H9 (cell line): Measurements from ENCODE around the gene CAPN14. TPM values are rescaled to one million over a fixed set of nuclear protein-coding genes. Genes with fewer than 3 reads are reported as not detected.

Experiments
- DNase-seq: peaks from one replicate; pipeline ENCODE4 v3.0.0-alpha.2; 2017
- H2AFZ ChIP-seq: one replicate; pipeline ENCODE4 v1.6.1; 2013; ENCODE audit warnings: mild to moderate bottlenecking, low read length, control low read depth, moderate library complexity
- H2AK5ac ChIP-seq: 2 replicates; pipeline ENCODE4 v1.6.1; 2013; ENCODE audit warnings: low read length, control low read depth, mixed read lengths; ENCODE audit not compliant: insufficient read length
- H2BK120ac ChIP-seq: one replicate; pipeline ENCODE4 v1.6.1; 2013; ENCODE audit warnings: low read depth, mild to moderate bottlenecking, low read length, control low read depth, inconsistent platforms; ENCODE audit not compliant: poor library complexity, severe bottlenecking
- H2BK12ac ChIP-seq: 2 replicates; pipeline ENCODE4 v1.6.1; 2013; ENCODE audit warnings: low read length, control low read depth, mixed read lengths, low read depth; ENCODE audit not compliant: insufficient read length
- H2BK15ac ChIP-seq: 2 replicates; pipeline ENCODE4 v1.6.1; 2013; ENCODE audit warnings: low read depth, low read length, control low read depth
- H2BK20ac ChIP-seq: one replicate; pipeline ENCODE4 v1.6.1; 2013; ENCODE audit warnings: low read depth, mild to moderate bottlenecking, low read length, control low read depth, inconsistent platforms; ENCODE audit not compliant: poor library complexity, severe bottlenecking
- H2BK5ac ChIP-seq: 2 replicates; pipeline ENCODE4 v1.6.1; 2013; ENCODE audit warnings: low read length, control low read depth, mixed read lengths; ENCODE audit not compliant: insufficient read length
- H3K14ac ChIP-seq: 2 replicates; pipeline ENCODE4 v1.6.1; 2013; ENCODE audit warnings: low read length, control low read depth; ENCODE audit not compliant: insufficient read depth
- H3K18ac ChIP-seq: 2 replicates; pipeline ENCODE4 v1.6.1; 2013; ENCODE audit warnings: low read depth, mild to moderate bottlenecking, mixed read lengths, low read length, control low read depth; ENCODE audit not compliant: insufficient read length
- H3K23ac ChIP-seq: 2 replicates; pipeline ENCODE4 v1.6.1; 2013; ENCODE audit warnings: low read length, control low read depth, mixed read lengths, low read depth; ENCODE audit not compliant: insufficient read length
- H3K23me2 ChIP-seq: 2 replicates; pipeline ENCODE4 v1.6.1; 2013; ENCODE audit warnings: low read depth, mild to moderate bottlenecking, mixed read lengths, low read length, control low read depth; ENCODE audit not compliant: insufficient read length, poor library complexity, severe bottlenecking
- H3K27ac ChIP-seq: 2 replicates; pipeline ENCODE4 v1.5.1; 2013; ENCODE audit warnings: low read length, control low read depth, mixed read lengths, low read depth; ENCODE audit not compliant: insufficient read length
- H3K27me3 ChIP-seq: 2 replicates; pipeline ENCODE4 v1.6.1; 2013; ENCODE audit warnings: low read length, control low read depth, inconsistent platforms; ENCODE audit not compliant: insufficient read depth
- H3K4ac ChIP-seq: 2 replicates; pipeline ENCODE4 v1.6.1; 2013; ENCODE audit warnings: low read depth, mild to moderate bottlenecking, control low read depth, inconsistent platforms, low read length, moderate library complexity
- H3K4me1 ChIP-seq: 2 replicates; pipeline ENCODE4 v1.6.1; 2013; ENCODE audit warnings: low read length, control low read depth, inconsistent platforms; ENCODE audit not compliant: insufficient read depth
- H3K4me2 ChIP-seq: 2 replicates; pipeline ENCODE4 v1.6.1; 2013; ENCODE audit warnings: low read length, control low read depth, mixed read lengths; ENCODE audit not compliant: insufficient read length, insufficient read depth
- H3K56ac ChIP-seq: 2 replicates; pipeline ENCODE4 v1.6.1; 2013; ENCODE audit warnings: low read depth, mild to moderate bottlenecking, mixed read lengths, low read length, control low read depth; ENCODE audit not compliant: insufficient read length
- H3K79me1 ChIP-seq: 2 replicates; pipeline ENCODE4 v1.6.1; 2013; ENCODE audit warnings: low read depth, mild to moderate bottlenecking, moderate library complexity, low read length, control low read depth, inconsistent platforms; ENCODE audit not compliant: insufficient read depth, poor library complexity, severe bottlenecking
- H3K79me2 ChIP-seq: 2 replicates; pipeline ENCODE4 v1.6.1; 2013; ENCODE audit warnings: low read length, control low read depth, inconsistent platforms; ENCODE audit not compliant: insufficient read depth
- H3K9ac ChIP-seq: 2 replicates; pipeline ENCODE4 v1.6.1; 2013; ENCODE audit warnings: low read length, control low read depth, mixed read lengths; ENCODE audit not compliant: insufficient read length; ENCODE audit errors: extremely low read depth
- H3K9me3 ChIP-seq: one replicate; pipeline ENCODE4 v1.6.1; 2013; ENCODE audit warnings: low read depth, low read length, inconsistent platforms; ENCODE audit not compliant: control insufficient read depth
- H3T11ph ChIP-seq: one replicate; pipeline ENCODE4 v1.6.1; 2013; ENCODE audit warnings: mild to moderate bottlenecking, low read length, control low read depth, inconsistent platforms
- H4K20me1 ChIP-seq: one replicate; pipeline ENCODE4 v1.6.1; 2013; ENCODE audit not compliant: control insufficient read depth, insufficient read length, insufficient read depth
- H4K5ac ChIP-seq: 2 replicates; pipeline ENCODE4 v1.6.1; 2013; ENCODE audit warnings: low read depth, mild to moderate bottlenecking, mixed read lengths, low read length, control low read depth; ENCODE audit not compliant: insufficient read length
- H4K8ac ChIP-seq: replicated peaks from 2 replicates; pipeline ENCODE4 v1.6.1; 2013; ENCODE audit warnings: low read length, control low read depth, mixed read lengths, low read depth; ENCODE audit not compliant: insufficient read length
- H4K91ac ChIP-seq: 2 replicates; pipeline ENCODE4 v1.6.1; 2013; ENCODE audit warnings: low read depth, mild to moderate bottlenecking, moderate library complexity, mixed read lengths, low read length, control low read depth; ENCODE audit not compliant: insufficient read length
- H3K27ac Mint-ChIP-seq, 3 experiments: 2 replicates in 2 of 3; 3 replicates in 1 of 3; pipeline ENCODE4 v1.8.0; 2020 to 2021; ENCODE audit warnings: mixed read lengths in 3 of 3, mild to moderate bottlenecking in 1 of 3, moderate library complexity in 1 of 3
- H3K27me3 Mint-ChIP-seq: 2 replicates; pipeline ENCODE4 v1.8.0; 2021; ENCODE audit warnings: low read depth, mild to moderate bottlenecking, moderate library complexity, mixed read lengths
- H3K36me3 Mint-ChIP-seq, 3 experiments: 2 replicates in 2 of 3; 3 replicates in 1 of 3; pipeline ENCODE4 v1.8.0; 2020 to 2021; ENCODE audit warnings: low read depth in 3 of 3, mixed read lengths in 3 of 3; ENCODE audit not compliant: insufficient read depth in 1 of 3
- H3K4me1 Mint-ChIP-seq, 2 experiments: 2 replicates each; pipeline ENCODE4 v1.8.0; 2020; ENCODE audit warnings: mixed read lengths in 2 of 2
- H3K4me3 Mint-ChIP-seq, 2 experiments: 2 replicates in 1 of 2; 3 replicates in 1 of 2; pipeline ENCODE4 v1.8.0; 2020 to 2021; ENCODE audit warnings: mild to moderate bottlenecking in 2 of 2, mixed read lengths in 2 of 2, moderate library complexity in 1 of 2
- H3K9me3 Mint-ChIP-seq, 2 experiments: 2 replicates in 1 of 2; 3 replicates in 1 of 2; pipeline ENCODE4 v1.8.0; 2020; ENCODE audit warnings: mild to moderate bottlenecking in 2 of 2, mixed read lengths in 2 of 2, moderate library complexity in 1 of 2
- CTCF ChIP-seq: fragments of 200-600 bp; sonication (generic); conservative IDR thresholded peaks from 3 replicates; pipeline ENCODE4 v1.8.0; 2021; ENCODE audit warnings: antibody characterized with exemption, mild to moderate bottlenecking
- WGBS: extraction: QIAGEN DNeasy Blood & Tissue Kit; methylation state at CpG from one replicate; pipeline ENCODE4 v1.1.7; 2013; ENCODE audit warnings: missing lambda C conversion rate, low lambda C conversion rate, mixed read lengths; ENCODE audit not compliant: insufficient read length; ENCODE audit errors: extremely low coverage; 5-methylcytosine and 5-hydroxymethylcytosine counted together
- total RNA-seq: library from RNA; stranded (reverse); gene quantifications from 2 replicates; pipeline ENCODE4 v1.2.1, GENCODE V29; 2021

Gene CAPN14
- total RNA-seq, 1 experiment from 2014 or later = 0.09 TPM

- Mint-ChIP-seq H3K4me3 (no peak overlapping the region), H3K36me3 (no peaks in the 10 kb centered on the region), H3K9me3 (peaks cover 0 to 3% of the 10 kb centered on the region in 2 experiments; a peak in 1 of 5 replicates), H3K27me3 (peaks cover 14% of the 10 kb centered on the region), H3K4me1 (no peaks in the 10 kb centered on the region), H3K27ac (no peak overlapping the region)
- no peak overlapping the region for H3K4me2 ChIP-seq
- no peaks in the 10 kb centered on the region; the same call in 1 of the 2 replicates for H3K27me3 ChIP-seq
- no peak overlapping the region for H2BK120ac ChIP-seq
- no peak overlapping the region for H4K91ac ChIP-seq
- H3K79me1 ChIP-seq = no peaks in the 10 kb centered on the region
- WGBS = no CpG with 5 or more reads among the region's 10 CpGs
- no peak overlapping the region for H3K18ac ChIP-seq
- no peak overlapping the region for H4K5ac ChIP-seq
- H3K23me2 ChIP-seq = no peaks in the 10 kb centered on the region
- no peak overlapping the region for H3K23ac ChIP-seq
- no peaks in the 10 kb centered on the region for H3K79me2 ChIP-seq
- H3K4ac ChIP-seq = no peak overlapping the region
- no peak overlapping the region for H2AFZ ChIP-seq
- no peak overlapping the region for H2AK5ac ChIP-seq
- H3T11ph ChIP-seq = no peak overlapping the region
- H3K56ac ChIP-seq = no peak overlapping the region
- H2BK15ac ChIP-seq = no peak overlapping the region
- H2BK12ac ChIP-seq = no peak overlapping the region
- H2BK5ac ChIP-seq = no peak overlapping the region
- no peaks in the 10 kb centered on the region for H4K20me1 ChIP-seq
- no peak overlapping the region for H3K14ac ChIP-seq
- no peak overlapping the region for H3K9ac ChIP-seq
- no peak overlapping the region for H3K27ac ChIP-seq
- H3K9me3 ChIP-seq = no peaks in the 10 kb centered on the region
- no peak for DNase-seq
- no peak overlapping the region for H4K8ac ChIP-seq
- no peak for TF ChIP-seq CTCF
- no peak overlapping the region for H2BK20ac ChIP-seq
- no peaks in the 10 kb centered on the region for H3K4me1 ChIP-seq
Observed at GRCh38 chr2:31176742-31177141, 40.6 kb downstream of the CAPN14 start.
